OCI-LY1 (cell line): ENCODE measurements around the gene PITPNM3.
"Not testable (repeated sequence)": the region's sequence is repeated elsewhere in the genome, so short reads cannot be mapped to it uniquely, and the experiment has no call there.

ENCODE experiments used
- H2AFZ ChIP-seq: fragments of 200-600 bp; sonication (generic), shearing (Covaris generic); 2 replicates; pipeline ENCODE4 v1.6.0; 2014; ENCODE audit warnings: antibody characterized with exemption, mild to moderate bottlenecking, low read length
- H3F3A ChIP-seq: fragments of 200-600 bp; sonication (generic), shearing (Covaris generic); 2 replicates; pipeline ENCODE4 v1.6.0; 2014; ENCODE audit warnings: mild to moderate bottlenecking, antibody characterized with exemption, low read length, moderate library complexity; ENCODE audit not compliant: insufficient read depth
- H3K27ac ChIP-seq: fragments of 200-600 bp; sonication (generic); 2 replicates; pipeline ENCODE4 v1.5.1; 2014; ENCODE audit warnings: low read length, mixed run types, mild to moderate bottlenecking, low read depth; ENCODE audit not compliant: poor library complexity, severe bottlenecking
- H3K27me3 ChIP-seq: fragments of 200-600 bp; sonication (generic); 2 replicates; pipeline ENCODE4 v1.6.0; 2014; ENCODE audit warnings: antibody characterized with exemption, mild to moderate bottlenecking, low read length, moderate library complexity; ENCODE audit not compliant: insufficient read depth
- H3K36me3 ChIP-seq: fragments of 200-600 bp; sonication (generic); 2 replicates; pipeline ENCODE4 v1.6.1; 2014; ENCODE audit warnings: mild to moderate bottlenecking, antibody characterized with exemption, low read length, moderate library complexity, mixed read lengths; ENCODE audit not compliant: insufficient read depth
- H3K4me1 ChIP-seq: fragments of 200-600 bp; sonication (generic); 2 replicates; pipeline ENCODE4 v1.5.1; 2014; ENCODE audit warnings: mild to moderate bottlenecking, low read length, moderate library complexity; ENCODE audit not compliant: insufficient read depth, severe bottlenecking
- H3K4me2 ChIP-seq: fragments of 200-600 bp; sonication (generic), shearing (Covaris generic); 2 replicates; pipeline ENCODE4 v1.6.1; 2014; ENCODE audit warnings: low read length
- H3K4me3 ChIP-seq: fragments of 200-600 bp; sonication (generic); 2 replicates; pipeline ENCODE4 v1.5.1; 2014; ENCODE audit warnings: low read length, low read depth, mild to moderate bottlenecking, mixed read lengths; ENCODE audit not compliant: poor library complexity, severe bottlenecking
- H3K79me2 ChIP-seq: fragments of 200-600 bp; shearing (Covaris generic); 2 replicates; pipeline ENCODE4 v1.6.1; 2016; ENCODE audit warnings: mixed run types, low read length, mixed read lengths; ENCODE audit not compliant: insufficient read depth
- H3K9ac ChIP-seq: fragments of 200-600 bp; sonication (generic), shearing (Covaris generic); 2 replicates; pipeline ENCODE4 v1.6.1; 2014; ENCODE audit warnings: mild to moderate bottlenecking, low read length, mixed read lengths
- H3K9me2 ChIP-seq: fragments of 200-600 bp; sonication (generic), shearing (Covaris generic); 2 replicates; pipeline ENCODE4 v1.6.1; 2014; ENCODE audit warnings: low read depth, mild to moderate bottlenecking, low read length, mixed read lengths
- H3K9me3 ChIP-seq: fragments of 200-600 bp; shearing (Covaris generic); 2 replicates; pipeline ENCODE4 v1.6.1; 2014; ENCODE audit warnings: low read length, mixed read lengths
- H4K20me1 ChIP-seq: fragments of 200-600 bp; sonication (generic), shearing (Covaris generic); 2 replicates; pipeline ENCODE4 v1.6.0; 2016; ENCODE audit warnings: mild to moderate bottlenecking, low read length; ENCODE audit not compliant: insufficient read depth
- CTCF ChIP-seq: fragments of 200-600 bp; sonication (generic), shearing (Covaris generic); IDR thresholded peaks from 2 replicates; pipeline ENCODE4 v1.5.1; 2017; ENCODE audit warnings: mild to moderate bottlenecking, antibody characterized with exemption, low read length, moderate library complexity, mixed read lengths
- EZH2 ChIP-seq: fragments of 200-600 bp; sonication (generic), shearing (Covaris generic); IDR thresholded peaks from 2 replicates; pipeline ENCODE4 v1.8.0; 2017; ENCODE audit warnings: borderline replicate concordance, mixed run types, mild to moderate bottlenecking, antibody characterized with exemption, low read length, moderate library complexity, mixed read lengths

Gene PITPNM3

GRCh38 chr17:6596941-6597340, 40.6 kb upstream of the PITPNM3 start:
- Histone ChIP-seq H3K4me3 (no peak overlapping the region), H3K27ac (no peak overlapping the region), H3K79me2 (no peaks in the 10 kb centered on the region), H3K27me3 (no peaks in the 10 kb centered on the region), H3K36me3 (peaks cover 81% of the 10 kb centered on the region), H3F3A (no peaks in the 10 kb centered on the region), H2AFZ (no peak overlapping the region), H3K4me1 (peaks cover 14% of the 10 kb centered on the region), H3K9me2 (no peaks in the 10 kb centered on the region), H3K4me2 (no peak overlapping the region), H3K9ac (no peak overlapping the region), H3K9me3 (no peaks in the 10 kb centered on the region), H4K20me1 (no peaks in the 10 kb centered on the region)
- no peak for TF ChIP-seq CTCF
- TF ChIP-seq EZH2, result no peak

- Histone ChIP-seq H3K4me2 (no peak overlapping the region), H2AFZ (no peak overlapping the region), H3K27ac (no peak overlapping the region), H3K9ac (no peak overlapping the region), H3K9me2 (no peaks in the 10 kb centered on the region), H3K27me3 (no peaks in the 10 kb centered on the region), H3K79me2 (no peaks in the 10 kb centered on the region), H3F3A (no peaks in the 10 kb centered on the region), H3K4me3 (no peak overlapping the region), H4K20me1 (no peaks in the 10 kb centered on the region), H3K36me3 (peaks cover 81% of the 10 kb centered on the region), H3K9me3 (no peaks in the 10 kb centered on the region), H3K4me1 (peaks cover 14% of the 10 kb centered on the region)
- TF ChIP-seq EZH2 (no peak), CTCF (no peak)
Measured at GRCh38 chr17:6596511-6596910, 40.2 kb upstream of the PITPNM3 start.

- TF ChIP-seq EZH2, result no peak
- TF ChIP-seq CTCF, result no peak
- H3K4me1 ChIP-seq, result peaks cover 14% of the 10 kb centered on the region
- H3K9me2 ChIP-seq, result no peaks in the 10 kb centered on the region
- H4K20me1 ChIP-seq, result no peaks in the 10 kb centered on the region
- H3K9ac ChIP-seq, result no peak overlapping the region
- H3K9me3 ChIP-seq, result no peaks in the 10 kb centered on the region
- no peak overlapping the region for H3K4me3 ChIP-seq
- no peaks in the 10 kb centered on the region for H3K27me3 ChIP-seq
- H2AFZ ChIP-seq, result no peak overlapping the region
- no peaks in the 10 kb centered on the region for H3F3A ChIP-seq
- peaks cover 78% of the 10 kb centered on the region for H3K36me3 ChIP-seq
- no peak overlapping the region for H3K27ac ChIP-seq
- no peak overlapping the region for H3K4me2 ChIP-seq
- no peaks in the 10 kb centered on the region for H3K79me2 ChIP-seq
Measured at GRCh38 chr17:6596081-6596480, 39.7 kb upstream of the PITPNM3 start.

- H2AFZ ChIP-seq, H4K20me1 ChIP-seq, H3K4me3 ChIP-seq, H3K79me2 ChIP-seq, H3K27ac ChIP-seq, H3K9me2 ChIP-seq, H3K4me2 ChIP-seq, H3F3A ChIP-seq, H3K27me3 ChIP-seq, H3K4me1 ChIP-seq, H3K9me3 ChIP-seq, H3K9ac ChIP-seq: not testable (repeated sequence)
- peaks cover 77% of the 10 kb centered on the region for H3K36me3 ChIP-seq
Measured at GRCh38 chr17:6593371-6593770, 37.0 kb upstream of the PITPNM3 start.
